IMR-90 (cell line): Measurements from ENCODE around the gene CTCFL. TPM values are rescaled to one million over a fixed set of nuclear protein-coding genes. Genes with fewer than 3 reads are reported as not detected.

Experiments used
- ATAC-seq: fragments of 200-7000 bp; cut with Tn5 transposase; 2 replicates; pipeline ENCODE4 v1.9.1; 2020; ENCODE audit warnings: low read depth, mild to moderate bottlenecking, moderate library complexity
- BruUV-seq: library from RNA; stranded (reverse); fragments of 400-500 nt; replicated peaks from 2 replicates; lab custom pipeline; 2021; lab: Mats Ljungman, UMichigan
- CTCF ChIA-PET: fragments of 300-600 bp; formaldehyde crosslinking; extraction: SDS; loops from one replicate; lab custom pipeline; 2021; ENCODE audit warnings: antibody characterized with exemption; lab: Yijun Ruan, JAX
- POLR2A ChIA-PET: fragments of 300-600 bp; sonication (Branson Sonifier 250); formaldehyde crosslinking; loops from one replicate; lab custom pipeline; 2022; ENCODE audit warnings: antibody characterized with exemption; ENCODE audit not compliant: unreplicated experiment; lab: Charles Lee
- DNase-seq: peaks from one replicate; pipeline ENCODE4 v3.0.0; 2013
- H2AFZ ChIP-seq: replicated peaks from 2 replicates; pipeline ENCODE3; 2013; ENCODE audit warnings: low read length, mild to moderate bottlenecking; ENCODE audit not compliant: poor library complexity
- H2AK5ac ChIP-seq: 2 replicates; pipeline ENCODE4 v1.6.1; 2013; ENCODE audit warnings: low read depth, low read length, inconsistent platforms
- H2AK9ac ChIP-seq: replicated peaks from 2 replicates; pipeline ENCODE3; 2013; ENCODE audit warnings: mild to moderate bottlenecking, low read depth, low read length, moderate library complexity; ENCODE audit not compliant: poor library complexity
- H2BK120ac ChIP-seq: 2 replicates; pipeline ENCODE4 v1.6.1; 2013; ENCODE audit warnings: low read depth, low read length, inconsistent platforms
- H2BK15ac ChIP-seq: 3 replicates; pipeline ENCODE4 v1.6.1; 2013; ENCODE audit warnings: low read depth, low read length, inconsistent platforms
- H2BK20ac ChIP-seq: 2 replicates; pipeline ENCODE4 v1.6.1; 2013; ENCODE audit warnings: low read depth, mild to moderate bottlenecking, inconsistent platforms, low read length, moderate library complexity
- H2BK5ac ChIP-seq: 2 replicates; pipeline ENCODE4 v1.6.1; 2013; ENCODE audit warnings: mild to moderate bottlenecking, low read depth, low read length, inconsistent platforms; ENCODE audit not compliant: poor library complexity, severe bottlenecking
- H3K14ac ChIP-seq: replicated peaks from 2 replicates; pipeline ENCODE4 v1.6.1; 2013; ENCODE audit warnings: low read depth, low read length, inconsistent platforms
- H3K18ac ChIP-seq: 2 replicates; pipeline ENCODE4 v1.6.1; 2013; ENCODE audit warnings: low read depth, low read length, control low read depth
- H3K23ac ChIP-seq: 2 replicates; pipeline ENCODE4 v1.6.1; 2013; ENCODE audit warnings: low read depth, low read length, inconsistent platforms
- H3K27ac ChIP-seq: 2 replicates; pipeline ENCODE4 v1.5.1; 2013; ENCODE audit warnings: mild to moderate bottlenecking, control low read depth, low read length; ENCODE audit not compliant: insufficient read depth
- H3K27me3 ChIP-seq: 2 replicates; pipeline ENCODE4 v1.6.1; 2013; ENCODE audit warnings: low read length; ENCODE audit not compliant: control insufficient read depth, insufficient read depth
- H3K36me3 ChIP-seq: 2 replicates; pipeline ENCODE4 v1.6.1; 2013; ENCODE audit warnings: low read length, mixed read lengths; ENCODE audit not compliant: control insufficient read depth, insufficient read depth
- H3K4ac ChIP-seq: 2 replicates; pipeline ENCODE4 v1.6.1; 2013; ENCODE audit warnings: low read depth, low read length, inconsistent platforms
- H3K4me1 ChIP-seq: 2 replicates; pipeline ENCODE4 v1.6.1; 2013; ENCODE audit warnings: low read length, mixed read lengths; ENCODE audit not compliant: control insufficient read depth, insufficient read depth
- H3K4me2 ChIP-seq: 2 replicates; pipeline ENCODE4 v1.6.1; 2013; ENCODE audit warnings: low read depth, mild to moderate bottlenecking, control low read depth, low read length, moderate library complexity
- H3K4me3 ChIP-seq: 2 replicates; pipeline ENCODE4 v1.5.1; 2013; ENCODE audit warnings: low read depth, mild to moderate bottlenecking, control low read depth, low read length, moderate library complexity; ENCODE audit not compliant: insufficient read depth
- H3K56ac ChIP-seq: 2 replicates; pipeline ENCODE4 v1.6.1; 2013; ENCODE audit warnings: low read length, inconsistent platforms; ENCODE audit not compliant: insufficient read depth; ENCODE audit errors: extremely low read depth
- H3K79me1 ChIP-seq, 2 experiments: 2 replicates each; pipeline ENCODE4 v1.6.1; 2013; ENCODE audit warnings: low read length in 2 of 2, inconsistent platforms in 1 of 2, low read depth in 1 of 2
- H3K9ac ChIP-seq: 2 replicates; pipeline ENCODE4 v1.6.1; 2013; ENCODE audit warnings: low read depth, low read length, control low read depth
- H3K9me1 ChIP-seq: 2 replicates; pipeline ENCODE4 v1.6.1; 2013; ENCODE audit warnings: low read length, inconsistent platforms; ENCODE audit not compliant: insufficient read depth
- H3K9me3 ChIP-seq: 2 replicates; pipeline ENCODE4 v1.6.1; 2013; ENCODE audit warnings: low read length; ENCODE audit not compliant: control insufficient read depth, insufficient read depth
- H4K20me1 ChIP-seq: 2 replicates; pipeline ENCODE4 v1.6.1; 2013; ENCODE audit warnings: low read length, inconsistent platforms; ENCODE audit not compliant: insufficient read depth
- H4K5ac ChIP-seq: 2 replicates; pipeline ENCODE4 v1.6.1; 2013; ENCODE audit warnings: mild to moderate bottlenecking, low read depth, low read length, control low read depth
- H4K8ac ChIP-seq, 2 experiments: 2 replicates each; pipeline ENCODE4 v1.6.1; 2013; ENCODE audit warnings: low read depth in 2 of 2, low read length in 2 of 2, control low read depth in 1 of 2, inconsistent platforms in 1 of 2
- H4K91ac ChIP-seq: 2 replicates; pipeline ENCODE4 v1.6.1; 2013; ENCODE audit warnings: low read depth, low read length, inconsistent platforms; ENCODE audit not compliant: insufficient read depth
- BHLHE40 ChIP-seq: fragments of 150-350 bp; IDR thresholded peaks from 2 replicates; pipeline ENCODE4 v1.6.1; 2016; ENCODE audit warnings: mild to moderate bottlenecking, low read depth, low read length
- CEBPB ChIP-seq: IDR thresholded peaks from 2 replicates; pipeline ENCODE4 v1.6.1; 2012; ENCODE audit warnings: low read depth, low read length, improper control_type of control experiment
- CHD1 ChIP-seq: IDR thresholded peaks from 2 replicates; pipeline ENCODE4 v1.6.1; 2012; ENCODE audit warnings: low read depth, low read length, improper control_type of control experiment
- FOS ChIP-seq: fragments of 150-350 bp; IDR thresholded peaks from 2 replicates; pipeline ENCODE4 v1.6.1; 2016; ENCODE audit warnings: low read depth, low read length
- MAFK ChIP-seq: IDR thresholded peaks from 2 replicates; pipeline ENCODE4 v1.6.1; 2012; ENCODE audit warnings: low read depth, low read length, improper control_type of control experiment
- MAZ ChIP-seq: IDR thresholded peaks from 2 replicates; pipeline ENCODE4 v1.6.1; 2012; ENCODE audit warnings: low read depth, mild to moderate bottlenecking, low read length, improper control_type of control experiment, moderate library complexity, borderline replicate concordance
- MXI1 ChIP-seq: IDR thresholded peaks from 2 replicates; pipeline ENCODE4 v1.6.1; 2012; ENCODE audit warnings: low read depth, mild to moderate bottlenecking, low read length, moderate library complexity, borderline replicate concordance
- NFE2L2 ChIP-seq: fragments of 150-350 bp; IDR thresholded peaks from 2 replicates; pipeline ENCODE4 v1.6.1; 2016; ENCODE audit warnings: low read depth, mild to moderate bottlenecking, low read length
- POLR2A ChIP-seq: IDR thresholded peaks from 2 replicates; pipeline ENCODE4 v1.6.1; 2012; ENCODE audit warnings: mild to moderate bottlenecking, low read depth, low read length
- RAD21 ChIP-seq: IDR thresholded peaks from 2 replicates; pipeline ENCODE4 v1.6.1; 2012; ENCODE audit warnings: low read length, improper control_type of control experiment
- RCOR1 ChIP-seq: IDR thresholded peaks from 2 replicates; pipeline ENCODE4 v1.6.1; 2012; ENCODE audit warnings: mild to moderate bottlenecking, low read length, improper control_type of control experiment; ENCODE audit not compliant: insufficient replicate concordance
- RFX5 ChIP-seq: IDR thresholded peaks from 2 replicates; pipeline ENCODE4 v1.8.0; 2012; ENCODE audit warnings: low read depth, mild to moderate bottlenecking, low read length, moderate library complexity
- SMC3 ChIP-seq: fragments of 150-350 bp; IDR thresholded peaks from 2 replicates; pipeline ENCODE4 v1.6.1; 2016; ENCODE audit warnings: low read depth, mild to moderate bottlenecking, antibody characterized with exemption, low read length, moderate library complexity
- WGBS, 2 experiments: methylation state at CpG; one replicate each; pipeline versions ENCODE4 v1.1.5 to v1.1.7; 2013; ENCODE audit warnings: missing lambda C conversion rate in 2 of 2; ENCODE audit not compliant: insufficient read length in 1 of 2; ENCODE audit errors: extremely low coverage in 2 of 2; 5-methylcytosine and 5-hydroxymethylcytosine counted together
- dilution Hi-C: fragments of 300-500 bp; cut with HindIII; formaldehyde crosslinking; loops from one replicate; pipeline ENCODE4 v1.14.3; 2018; ENCODE audit warnings: low sequenced_read_pairs; ENCODE audit not compliant: unreplicated experiment
- in situ Hi-C: fragments of 300-500 bp; cut with MboI; formaldehyde crosslinking; loops from 3 replicates; pipeline ENCODE4 v1.14.3; 2019; ENCODE audit warnings: low sequenced_read_pairs, inconsistent platforms, mixed read lengths
- intact Hi-C: fragments of 100-400 bp; cut with micrococcal nuclease; formaldehyde crosslinking; loops from 2 replicates; pipeline ENCODE4 v1.10.0; 2022
- polyA plus RNA-seq, 3 experiments: library from polyadenylated mRNA; depleted of rRNA; stranded (reverse); fragments of >200 nt; gene quantifications; 2 replicates each; pipeline ENCODE4 v1.2.3, GENCODE V29; 2012; ENCODE audit warnings: low replicate concordance in 1 of 3
- total RNA-seq: library from RNA; depleted of rRNA; stranded (reverse); fragments of >200 nt; gene quantifications from 2 replicates; pipeline ENCODE4 v1.2.3, GENCODE V29; 2012
- TF ChIP-seq, protein P1 (sequence below): conservative IDR thresholded peaks from 2 replicates; pipeline ENCODE4 v1.5.1; 2012; ENCODE audit warnings: mild to moderate bottlenecking, low read depth, low read length, improper control_type of control experiment
- TF ChIP-seq, protein P2 (sequence below): fragments of 150-350 bp; IDR thresholded peaks from 2 replicates; pipeline ENCODE4 v1.6.1; 2017; ENCODE audit warnings: mild to moderate bottlenecking, antibody characterized with exemption, low read length, low read depth
- TF ChIP-seq, protein P3 (sequence below): fragments of 150-350 bp; IDR thresholded peaks from 2 replicates; pipeline ENCODE4 v1.6.1; 2016; ENCODE audit warnings: low read depth, mild to moderate bottlenecking, low read length, moderate library complexity, borderline replicate concordance

CTCFL gene
- total and polyA plus RNA-seq, 2 of the 4 experiments (the other 2 are of a cell fraction): not detected

DNA sequence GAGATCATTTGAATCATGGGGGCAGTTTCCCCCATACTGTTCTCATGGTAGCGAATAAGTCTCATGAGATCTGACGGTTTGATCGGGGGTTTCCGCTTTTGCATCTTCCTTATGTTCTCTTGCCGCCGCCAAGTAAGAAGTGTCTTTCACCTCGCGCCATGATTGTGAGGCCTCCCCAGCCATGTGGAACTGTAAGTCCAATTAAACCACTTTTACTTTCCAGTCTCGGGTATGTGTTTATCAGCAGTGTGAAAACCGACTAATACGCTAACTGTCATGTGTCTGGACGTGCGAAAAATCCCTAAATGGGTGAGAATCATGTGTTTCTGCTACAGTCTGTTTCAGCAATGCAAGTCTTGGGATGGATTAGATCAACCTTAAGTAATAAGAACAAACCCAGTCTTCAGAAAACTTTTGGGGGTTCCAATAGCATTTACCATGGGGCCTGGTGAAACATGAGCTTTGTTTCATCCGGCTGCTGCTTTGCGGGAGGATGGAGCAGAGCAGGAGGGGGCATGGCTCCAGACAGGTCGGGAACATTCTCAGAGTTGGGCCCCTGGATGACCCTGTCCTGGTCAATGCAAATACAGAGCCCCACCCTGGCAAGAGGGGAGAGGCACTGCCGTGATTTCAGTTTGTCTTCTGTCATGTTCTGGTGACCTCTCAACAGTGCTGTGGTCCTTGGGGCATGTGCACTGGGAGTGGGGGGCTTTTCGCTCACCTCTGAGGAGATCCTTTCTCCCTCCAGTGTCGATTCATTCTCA, 41.5 kb downstream of the CTCFL start:
- Histone ChIP-seq H3K9me1 (no peaks in the 10 kb centered on the region), H3K4me2 (no peak overlapping the region), H3K79me1 (no peaks in the 10 kb centered on the region), H3K9me3 (no peaks in the 10 kb centered on the region), H2BK20ac (no peak overlapping the region), H2BK120ac (no peak overlapping the region), H4K8ac (no peak overlapping the region), H3K27ac (no peak overlapping the region), H2BK15ac (no peak overlapping the region), H3K18ac (no peak overlapping the region), H3K14ac (no peak overlapping the region), H4K20me1 (no peaks in the 10 kb centered on the region), H2BK5ac (no peak overlapping the region), H3K56ac (no peak overlapping the region), H3K9ac (no peak overlapping the region), H3K23ac (no peak overlapping the region), H2AFZ (no peak overlapping the region), H3K4me1 (no peaks in the 10 kb centered on the region), H3K4ac (no peak overlapping the region), H3K4me3 (no peak overlapping the region), H2AK9ac (no peak overlapping the region), H2AK5ac (no peak overlapping the region), H3K36me3 (no peaks in the 10 kb centered on the region), H4K91ac (no peak overlapping the region), H4K5ac (no peak overlapping the region), H3K27me3 (peaks cover 25% of the 10 kb centered on the region)
- dilution Hi-C loops (no loop called here), in situ Hi-C loops (no loop called here), intact Hi-C loops (no loop called here)
- ChIA-PET CTCF (no interaction called here), POLR2A (no interaction called here)
- WGBS, 2 experiments: 82% methylated on average over 9 of the region's 19 CpGs; no CpG with 5 or more reads in 1 of the 2 experiments
- no peak for ATAC-seq
- no TSS peak for BruUV-seq
- no peak for DNase-seq
- no peak for TF ChIP-seq MAZ
- TF ChIP-seq, protein P1, sequence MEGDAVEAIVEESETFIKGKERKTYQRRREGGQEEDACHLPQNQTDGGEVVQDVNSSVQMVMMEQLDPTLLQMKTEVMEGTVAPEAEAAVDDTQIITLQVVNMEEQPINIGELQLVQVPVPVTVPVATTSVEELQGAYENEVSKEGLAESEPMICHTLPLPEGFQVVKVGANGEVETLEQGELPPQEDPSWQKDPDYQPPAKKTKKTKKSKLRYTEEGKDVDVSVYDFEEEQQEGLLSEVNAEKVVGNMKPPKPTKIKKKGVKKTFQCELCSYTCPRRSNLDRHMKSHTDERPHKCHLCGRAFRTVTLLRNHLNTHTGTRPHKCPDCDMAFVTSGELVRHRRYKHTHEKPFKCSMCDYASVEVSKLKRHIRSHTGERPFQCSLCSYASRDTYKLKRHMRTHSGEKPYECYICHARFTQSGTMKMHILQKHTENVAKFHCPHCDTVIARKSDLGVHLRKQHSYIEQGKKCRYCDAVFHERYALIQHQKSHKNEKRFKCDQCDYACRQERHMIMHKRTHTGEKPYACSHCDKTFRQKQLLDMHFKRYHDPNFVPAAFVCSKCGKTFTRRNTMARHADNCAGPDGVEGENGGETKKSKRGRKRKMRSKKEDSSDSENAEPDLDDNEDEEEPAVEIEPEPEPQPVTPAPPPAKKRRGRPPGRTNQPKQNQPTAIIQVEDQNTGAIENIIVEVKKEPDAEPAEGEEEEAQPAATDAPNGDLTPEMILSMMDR: no peak
- TF ChIP-seq RAD21: no peak
- no peak for TF ChIP-seq SMC3
- TF ChIP-seq FOS: no peak
- TF ChIP-seq CHD1: no peak
- TF ChIP-seq MAFK: no peak
- TF ChIP-seq, protein P2, sequence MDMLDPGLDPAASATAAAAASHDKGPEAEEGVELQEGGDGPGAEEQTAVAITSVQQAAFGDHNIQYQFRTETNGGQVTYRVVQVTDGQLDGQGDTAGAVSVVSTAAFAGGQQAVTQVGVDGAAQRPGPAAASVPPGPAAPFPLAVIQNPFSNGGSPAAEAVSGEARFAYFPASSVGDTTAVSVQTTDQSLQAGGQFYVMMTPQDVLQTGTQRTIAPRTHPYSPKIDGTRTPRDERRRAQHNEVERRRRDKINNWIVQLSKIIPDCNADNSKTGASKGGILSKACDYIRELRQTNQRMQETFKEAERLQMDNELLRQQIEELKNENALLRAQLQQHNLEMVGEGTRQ: no peak
- TF ChIP-seq BHLHE40: no peak
- TF ChIP-seq POLR2A: no peak
- TF ChIP-seq, protein P3, sequence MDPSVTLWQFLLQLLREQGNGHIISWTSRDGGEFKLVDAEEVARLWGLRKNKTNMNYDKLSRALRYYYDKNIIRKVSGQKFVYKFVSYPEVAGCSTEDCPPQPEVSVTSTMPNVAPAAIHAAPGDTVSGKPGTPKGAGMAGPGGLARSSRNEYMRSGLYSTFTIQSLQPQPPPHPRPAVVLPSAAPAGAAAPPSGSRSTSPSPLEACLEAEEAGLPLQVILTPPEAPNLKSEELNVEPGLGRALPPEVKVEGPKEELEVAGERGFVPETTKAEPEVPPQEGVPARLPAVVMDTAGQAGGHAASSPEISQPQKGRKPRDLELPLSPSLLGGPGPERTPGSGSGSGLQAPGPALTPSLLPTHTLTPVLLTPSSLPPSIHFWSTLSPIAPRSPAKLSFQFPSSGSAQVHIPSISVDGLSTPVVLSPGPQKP: no peak
- no peak for TF ChIP-seq RCOR1
- no peak for TF ChIP-seq MXI1
- no peak for TF ChIP-seq CEBPB
- TF ChIP-seq RFX5: no peak
- no peak for TF ChIP-seq NFE2L2
